ENCODE data around the gene PMAIP1. TPM values are rescaled to one million over a fixed set of nuclear protein-coding genes. Genes with fewer than 3 reads are reported as not detected.

PMAIP1 gene
- total RNA-seq, 1 donor from 2014 or later = 45.2 TPM

- no peak for DNase-seq (ENCODE audit: extremely low read depth, low read depth, low spot score)
These were observed 51.8 kb downstream of the PMAIP1 start for GRCh38 chr18:59951591-59951990.

GRCh38 chr18:59952283-59953007 is 52.6 kb downstream of the PMAIP1 start:
- DNase-seq (ENCODE audit: extremely low read depth, low read depth, low spot score) = no peak

Other genes with a start within 250 kb of the PMAIP1 start
- 9.0 and 9.5 TPM in 2 replicates for gene CCBE1, start 202.6 kb upstream of the PMAIP1 start, total RNA-seq